H9 (cell line): ENCODE data around the gene KCNAB2. TPM values are rescaled to one million over a fixed set of nuclear protein-coding genes. Genes with fewer than 3 reads are reported as not detected.

Experiments used
- DNase-seq: peaks from one replicate; pipeline ENCODE4 v3.0.0-alpha.2; 2017
- H2AFZ ChIP-seq: one replicate; pipeline ENCODE4 v1.6.1; 2013; ENCODE audit warnings: mild to moderate bottlenecking, low read length, control low read depth, moderate library complexity
- H2AK5ac ChIP-seq: 2 replicates; pipeline ENCODE4 v1.6.1; 2013; ENCODE audit warnings: low read length, control low read depth, mixed read lengths; ENCODE audit not compliant: insufficient read length
- H2BK120ac ChIP-seq: one replicate; pipeline ENCODE4 v1.6.1; 2013; ENCODE audit warnings: low read depth, mild to moderate bottlenecking, low read length, control low read depth, inconsistent platforms; ENCODE audit not compliant: poor library complexity, severe bottlenecking
- H2BK12ac ChIP-seq: 2 replicates; pipeline ENCODE4 v1.6.1; 2013; ENCODE audit warnings: low read length, control low read depth, mixed read lengths, low read depth; ENCODE audit not compliant: insufficient read length
- H2BK15ac ChIP-seq: 2 replicates; pipeline ENCODE4 v1.6.1; 2013; ENCODE audit warnings: low read depth, low read length, control low read depth
- H2BK20ac ChIP-seq: one replicate; pipeline ENCODE4 v1.6.1; 2013; ENCODE audit warnings: low read depth, mild to moderate bottlenecking, low read length, control low read depth, inconsistent platforms; ENCODE audit not compliant: poor library complexity, severe bottlenecking
- H2BK5ac ChIP-seq: 2 replicates; pipeline ENCODE4 v1.6.1; 2013; ENCODE audit warnings: low read length, control low read depth, mixed read lengths; ENCODE audit not compliant: insufficient read length
- H3K14ac ChIP-seq: 2 replicates; pipeline ENCODE4 v1.6.1; 2013; ENCODE audit warnings: low read length, control low read depth; ENCODE audit not compliant: insufficient read depth
- H3K18ac ChIP-seq: 2 replicates; pipeline ENCODE4 v1.6.1; 2013; ENCODE audit warnings: low read depth, mild to moderate bottlenecking, mixed read lengths, low read length, control low read depth; ENCODE audit not compliant: insufficient read length
- H3K23ac ChIP-seq: 2 replicates; pipeline ENCODE4 v1.6.1; 2013; ENCODE audit warnings: low read length, control low read depth, mixed read lengths, low read depth; ENCODE audit not compliant: insufficient read length
- H3K23me2 ChIP-seq: 2 replicates; pipeline ENCODE4 v1.6.1; 2013; ENCODE audit warnings: low read depth, mild to moderate bottlenecking, mixed read lengths, low read length, control low read depth; ENCODE audit not compliant: insufficient read length, poor library complexity, severe bottlenecking
- H3K27ac ChIP-seq: 2 replicates; pipeline ENCODE4 v1.5.1; 2013; ENCODE audit warnings: low read length, control low read depth, mixed read lengths, low read depth; ENCODE audit not compliant: insufficient read length
- H3K27me3 ChIP-seq: 2 replicates; pipeline ENCODE4 v1.6.1; 2013; ENCODE audit warnings: low read length, control low read depth, inconsistent platforms; ENCODE audit not compliant: insufficient read depth
- H3K4ac ChIP-seq: 2 replicates; pipeline ENCODE4 v1.6.1; 2013; ENCODE audit warnings: low read depth, mild to moderate bottlenecking, control low read depth, inconsistent platforms, low read length, moderate library complexity
- H3K4me1 ChIP-seq: 2 replicates; pipeline ENCODE4 v1.6.1; 2013; ENCODE audit warnings: low read length, control low read depth, inconsistent platforms; ENCODE audit not compliant: insufficient read depth
- H3K4me2 ChIP-seq: 2 replicates; pipeline ENCODE4 v1.6.1; 2013; ENCODE audit warnings: low read length, control low read depth, mixed read lengths; ENCODE audit not compliant: insufficient read length, insufficient read depth
- H3K56ac ChIP-seq: 2 replicates; pipeline ENCODE4 v1.6.1; 2013; ENCODE audit warnings: low read depth, mild to moderate bottlenecking, mixed read lengths, low read length, control low read depth; ENCODE audit not compliant: insufficient read length
- H3K79me1 ChIP-seq: 2 replicates; pipeline ENCODE4 v1.6.1; 2013; ENCODE audit warnings: low read depth, mild to moderate bottlenecking, moderate library complexity, low read length, control low read depth, inconsistent platforms; ENCODE audit not compliant: insufficient read depth, poor library complexity, severe bottlenecking
- H3K79me2 ChIP-seq: 2 replicates; pipeline ENCODE4 v1.6.1; 2013; ENCODE audit warnings: low read length, control low read depth, inconsistent platforms; ENCODE audit not compliant: insufficient read depth
- H3K9ac ChIP-seq: 2 replicates; pipeline ENCODE4 v1.6.1; 2013; ENCODE audit warnings: low read length, control low read depth, mixed read lengths; ENCODE audit not compliant: insufficient read length; ENCODE audit errors: extremely low read depth
- H3K9me3 ChIP-seq: one replicate; pipeline ENCODE4 v1.6.1; 2013; ENCODE audit warnings: low read depth, low read length, inconsistent platforms; ENCODE audit not compliant: control insufficient read depth
- H3T11ph ChIP-seq: one replicate; pipeline ENCODE4 v1.6.1; 2013; ENCODE audit warnings: mild to moderate bottlenecking, low read length, control low read depth, inconsistent platforms
- H4K20me1 ChIP-seq: one replicate; pipeline ENCODE4 v1.6.1; 2013; ENCODE audit not compliant: control insufficient read depth, insufficient read length, insufficient read depth
- H4K5ac ChIP-seq: 2 replicates; pipeline ENCODE4 v1.6.1; 2013; ENCODE audit warnings: low read depth, mild to moderate bottlenecking, mixed read lengths, low read length, control low read depth; ENCODE audit not compliant: insufficient read length
- H4K8ac ChIP-seq: replicated peaks from 2 replicates; pipeline ENCODE4 v1.6.1; 2013; ENCODE audit warnings: low read length, control low read depth, mixed read lengths, low read depth; ENCODE audit not compliant: insufficient read length
- H4K91ac ChIP-seq: 2 replicates; pipeline ENCODE4 v1.6.1; 2013; ENCODE audit warnings: low read depth, mild to moderate bottlenecking, moderate library complexity, mixed read lengths, low read length, control low read depth; ENCODE audit not compliant: insufficient read length
- H3K27ac Mint-ChIP-seq, 3 experiments: 2 replicates in 2 of 3; 3 replicates in 1 of 3; pipeline ENCODE4 v1.8.0; 2020 to 2021; ENCODE audit warnings: mixed read lengths in 3 of 3, mild to moderate bottlenecking in 1 of 3, moderate library complexity in 1 of 3
- H3K27me3 Mint-ChIP-seq: 2 replicates; pipeline ENCODE4 v1.8.0; 2021; ENCODE audit warnings: low read depth, mild to moderate bottlenecking, moderate library complexity, mixed read lengths
- H3K36me3 Mint-ChIP-seq, 3 experiments: 2 replicates in 2 of 3; 3 replicates in 1 of 3; pipeline ENCODE4 v1.8.0; 2020 to 2021; ENCODE audit warnings: low read depth in 3 of 3, mixed read lengths in 3 of 3; ENCODE audit not compliant: insufficient read depth in 1 of 3
- H3K4me1 Mint-ChIP-seq, 2 experiments: 2 replicates each; pipeline ENCODE4 v1.8.0; 2020; ENCODE audit warnings: mixed read lengths in 2 of 2
- H3K4me3 Mint-ChIP-seq, 2 experiments: 2 replicates in 1 of 2; 3 replicates in 1 of 2; pipeline ENCODE4 v1.8.0; 2020 to 2021; ENCODE audit warnings: mild to moderate bottlenecking in 2 of 2, mixed read lengths in 2 of 2, moderate library complexity in 1 of 2
- H3K9me3 Mint-ChIP-seq, 2 experiments: 2 replicates in 1 of 2; 3 replicates in 1 of 2; pipeline ENCODE4 v1.8.0; 2020; ENCODE audit warnings: mild to moderate bottlenecking in 2 of 2, mixed read lengths in 2 of 2, moderate library complexity in 1 of 2
- WGBS: extraction: QIAGEN DNeasy Blood & Tissue Kit; methylation state at CpG from one replicate; pipeline ENCODE4 v1.1.7; 2013; ENCODE audit warnings: missing lambda C conversion rate, low lambda C conversion rate, mixed read lengths; ENCODE audit not compliant: insufficient read length; ENCODE audit errors: extremely low coverage; 5-methylcytosine and 5-hydroxymethylcytosine counted together
- total RNA-seq: library from RNA; stranded (reverse); gene quantifications from 2 replicates; pipeline ENCODE4 v1.2.1, GENCODE V29; 2021
- TF ChIP-seq, protein P1 (sequence below): fragments of 200-600 bp; sonication (generic); conservative IDR thresholded peaks from 3 replicates; pipeline ENCODE4 v1.8.0; 2021; ENCODE audit warnings: antibody characterized with exemption, mild to moderate bottlenecking

KCNAB2 gene
- total RNA-seq, 1 experiment from 2014 or later: 8.3 TPM

DNA sequence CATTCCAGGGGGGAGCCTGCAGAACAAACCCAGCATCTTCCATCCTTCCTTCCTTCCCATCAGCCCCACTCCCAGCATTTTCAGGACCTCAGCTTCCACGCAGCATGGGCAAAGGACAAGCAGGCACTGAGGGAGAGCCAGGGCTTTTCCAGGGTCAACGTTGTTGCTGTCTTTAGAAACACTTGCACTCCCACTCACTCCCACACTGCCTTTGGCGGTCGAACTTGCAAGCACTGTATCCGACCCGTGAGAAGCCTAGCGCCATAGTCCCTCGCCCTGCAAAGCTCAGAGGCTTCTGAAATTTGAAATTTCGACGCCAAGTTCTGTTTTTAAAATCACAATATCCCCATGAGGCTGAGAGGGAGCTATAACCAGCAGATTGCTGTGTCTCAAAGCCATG lies 47.4 kb downstream of the KCNAB2 start:
- H3K4me2 ChIP-seq: no peak overlapping the region
- H2AFZ ChIP-seq: no peak overlapping the region
- no peaks in the 10 kb centered on the region for H3K23me2 ChIP-seq
- H2BK120ac ChIP-seq: no peak overlapping the region
- no peak overlapping the region for H3K9ac ChIP-seq
- H4K5ac ChIP-seq: no peak overlapping the region
- H3K79me1 ChIP-seq: no peaks in the 10 kb centered on the region
- H3K9me3 ChIP-seq: no peaks in the 10 kb centered on the region
- WGBS: no CpG with 5 or more reads among the region's 10 CpGs
- no peak for DNase-seq
- H3K14ac ChIP-seq: no peak overlapping the region
- H2AK5ac ChIP-seq: no peak overlapping the region
- no peak overlapping the region for H3T11ph ChIP-seq
- no peaks in the 10 kb centered on the region for H4K20me1 ChIP-seq
- Mint-ChIP-seq H3K36me3 (no peaks in the 10 kb centered on the region), H3K27me3 (no peaks in the 10 kb centered on the region), H3K27ac (no peak overlapping the region), H3K4me3 (no peak overlapping the region), H3K4me1 (peaks cover 0 to 4% of the 10 kb centered on the region in 2 experiments; a peak in 1 of 4 replicates), H3K9me3 (no peaks in the 10 kb centered on the region; a peak in 1 of 5 replicates)
- H2BK12ac ChIP-seq: no peak overlapping the region
- no peaks in the 10 kb centered on the region for H3K79me2 ChIP-seq
- H3K23ac ChIP-seq: no peak overlapping the region
- H3K27me3 ChIP-seq: no peaks in the 10 kb centered on the region; the same call in 1 of the 2 replicates
- no peak overlapping the region for H2BK20ac ChIP-seq
- no peak overlapping the region for H3K56ac ChIP-seq
- H3K27ac ChIP-seq: no peak overlapping the region
- H3K4me1 ChIP-seq: no peaks in the 10 kb centered on the region
- H4K8ac ChIP-seq: no peak overlapping the region
- no peak overlapping the region for H4K91ac ChIP-seq
- TF ChIP-seq, protein P1, sequence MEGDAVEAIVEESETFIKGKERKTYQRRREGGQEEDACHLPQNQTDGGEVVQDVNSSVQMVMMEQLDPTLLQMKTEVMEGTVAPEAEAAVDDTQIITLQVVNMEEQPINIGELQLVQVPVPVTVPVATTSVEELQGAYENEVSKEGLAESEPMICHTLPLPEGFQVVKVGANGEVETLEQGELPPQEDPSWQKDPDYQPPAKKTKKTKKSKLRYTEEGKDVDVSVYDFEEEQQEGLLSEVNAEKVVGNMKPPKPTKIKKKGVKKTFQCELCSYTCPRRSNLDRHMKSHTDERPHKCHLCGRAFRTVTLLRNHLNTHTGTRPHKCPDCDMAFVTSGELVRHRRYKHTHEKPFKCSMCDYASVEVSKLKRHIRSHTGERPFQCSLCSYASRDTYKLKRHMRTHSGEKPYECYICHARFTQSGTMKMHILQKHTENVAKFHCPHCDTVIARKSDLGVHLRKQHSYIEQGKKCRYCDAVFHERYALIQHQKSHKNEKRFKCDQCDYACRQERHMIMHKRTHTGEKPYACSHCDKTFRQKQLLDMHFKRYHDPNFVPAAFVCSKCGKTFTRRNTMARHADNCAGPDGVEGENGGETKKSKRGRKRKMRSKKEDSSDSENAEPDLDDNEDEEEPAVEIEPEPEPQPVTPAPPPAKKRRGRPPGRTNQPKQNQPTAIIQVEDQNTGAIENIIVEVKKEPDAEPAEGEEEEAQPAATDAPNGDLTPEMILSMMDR: no peak
- no peak overlapping the region for H2BK5ac ChIP-seq
- H2BK15ac ChIP-seq: no peak overlapping the region
- H3K4ac ChIP-seq: no peak overlapping the region
- H3K18ac ChIP-seq: no peak overlapping the region
